ENCODE measurements around the gene TMTC1.

TMTC1 gene

DNA sequence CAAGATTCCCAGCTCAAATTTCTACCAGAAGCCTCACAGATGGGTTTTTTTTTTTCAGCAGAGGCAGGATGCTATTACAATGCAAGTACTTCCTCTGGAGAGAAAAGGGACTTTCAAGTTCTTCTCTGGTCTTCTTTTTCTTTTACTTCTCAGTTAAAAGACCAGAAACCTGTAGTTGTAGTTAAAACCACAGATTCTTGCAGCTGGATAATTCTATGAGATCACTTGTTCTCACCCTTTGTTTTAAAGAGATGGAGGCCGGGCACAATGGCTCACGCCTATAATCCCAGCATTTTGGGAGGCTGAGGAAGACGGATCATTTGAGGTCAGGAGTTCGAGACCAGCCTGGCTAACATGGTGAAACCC, 238.7 kb downstream of the TMTC1 start:
- TF ChIP-seq, protein P1, sequence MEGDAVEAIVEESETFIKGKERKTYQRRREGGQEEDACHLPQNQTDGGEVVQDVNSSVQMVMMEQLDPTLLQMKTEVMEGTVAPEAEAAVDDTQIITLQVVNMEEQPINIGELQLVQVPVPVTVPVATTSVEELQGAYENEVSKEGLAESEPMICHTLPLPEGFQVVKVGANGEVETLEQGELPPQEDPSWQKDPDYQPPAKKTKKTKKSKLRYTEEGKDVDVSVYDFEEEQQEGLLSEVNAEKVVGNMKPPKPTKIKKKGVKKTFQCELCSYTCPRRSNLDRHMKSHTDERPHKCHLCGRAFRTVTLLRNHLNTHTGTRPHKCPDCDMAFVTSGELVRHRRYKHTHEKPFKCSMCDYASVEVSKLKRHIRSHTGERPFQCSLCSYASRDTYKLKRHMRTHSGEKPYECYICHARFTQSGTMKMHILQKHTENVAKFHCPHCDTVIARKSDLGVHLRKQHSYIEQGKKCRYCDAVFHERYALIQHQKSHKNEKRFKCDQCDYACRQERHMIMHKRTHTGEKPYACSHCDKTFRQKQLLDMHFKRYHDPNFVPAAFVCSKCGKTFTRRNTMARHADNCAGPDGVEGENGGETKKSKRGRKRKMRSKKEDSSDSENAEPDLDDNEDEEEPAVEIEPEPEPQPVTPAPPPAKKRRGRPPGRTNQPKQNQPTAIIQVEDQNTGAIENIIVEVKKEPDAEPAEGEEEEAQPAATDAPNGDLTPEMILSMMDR (conservative IDR thresholded peaks at IDR 0.05; ENCODE audit: low read depth, low read length), result no peak
- no peak overlapping the region for H3K4me3 ChIP-seq (ENCODE audit: low read depth, low read length)
- no peak for DNase-seq (ENCODE audit: low read depth)

DNA sequence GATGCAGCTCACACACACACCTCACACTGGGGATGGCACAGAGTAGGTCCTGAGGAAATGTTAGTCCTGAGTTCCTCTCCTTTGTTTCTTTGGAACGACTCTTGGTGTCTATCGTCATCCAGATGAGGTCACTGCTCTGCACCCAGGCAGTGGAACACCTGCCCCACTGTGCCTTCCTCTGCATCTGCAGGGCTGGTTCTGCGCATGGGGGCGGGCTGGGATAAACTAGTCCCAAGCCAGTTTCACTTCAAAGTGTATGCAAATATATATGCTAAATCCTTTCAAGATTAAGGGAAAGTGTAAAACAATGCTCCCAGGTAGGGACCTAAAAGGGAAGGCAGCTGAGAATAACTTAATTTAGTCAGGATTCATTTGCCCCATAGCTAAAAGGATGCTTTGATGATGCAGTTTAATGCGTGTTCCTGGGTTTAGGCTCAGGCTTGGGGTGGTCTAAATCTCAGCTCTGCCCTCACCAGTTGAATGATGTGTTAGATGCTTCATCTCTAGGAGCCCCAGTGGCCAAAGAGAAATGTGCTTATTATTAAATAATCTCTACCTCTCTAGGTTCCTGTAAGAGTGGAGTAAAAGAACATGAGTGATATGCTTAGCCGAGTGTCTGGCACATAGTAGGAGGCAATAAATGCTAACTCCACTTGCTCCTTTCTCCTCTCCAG, 239.2 kb downstream of the TMTC1 start:
- no peak overlapping the region for H3K4me3 ChIP-seq (ENCODE audit: low read depth, low read length)
- DNase-seq (ENCODE audit: low read depth), result no peak
- TF ChIP-seq, protein P1 (conservative IDR thresholded peaks at IDR 0.05; ENCODE audit: low read depth, low read length), result no peak

DNA sequence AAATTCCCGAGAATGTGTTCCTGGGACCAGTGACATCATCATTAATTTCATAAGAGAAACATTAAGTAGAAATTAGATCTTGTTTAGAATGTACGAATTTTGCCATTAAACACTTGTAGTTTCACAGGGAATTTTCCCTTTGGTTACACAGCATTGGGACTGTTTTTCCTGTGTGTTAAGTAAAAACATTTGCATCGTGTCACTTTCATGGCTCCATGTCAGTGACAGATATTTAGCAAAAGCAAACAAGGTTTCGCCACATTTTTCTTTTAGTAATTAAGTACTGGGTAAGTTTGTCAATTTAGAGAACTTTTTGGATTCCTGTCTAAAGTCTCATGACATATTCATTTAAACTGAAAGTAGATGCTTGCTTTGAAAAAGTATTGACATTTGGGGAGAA, 240.7 kb downstream of the TMTC1 start:
- H3K4me3 ChIP-seq (ENCODE audit: low read depth, low read length), result no peak overlapping the region
- DNase-seq (ENCODE audit: low read depth), result no peak
- TF ChIP-seq, protein P1 (conservative IDR thresholded peaks at IDR 0.05; ENCODE audit: low read depth, low read length), result no peak

DNA sequence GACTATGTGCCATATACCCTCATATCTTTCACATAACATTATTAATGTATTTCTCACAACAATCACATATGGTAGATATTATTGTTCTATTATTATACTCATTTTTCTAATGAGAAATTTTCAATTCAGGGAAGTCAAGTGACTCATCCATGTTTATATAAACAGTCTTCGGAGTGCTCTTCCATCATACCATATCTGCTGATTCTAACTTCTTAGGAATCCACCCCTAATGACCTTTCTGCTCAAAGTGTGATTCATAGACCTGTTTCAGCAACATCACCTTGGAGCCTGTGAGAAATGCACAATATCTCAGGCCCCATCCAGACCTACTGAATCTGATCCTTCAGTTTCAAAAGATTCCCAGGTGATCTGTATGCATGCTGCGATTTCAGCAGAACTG, 246.4 kb downstream of the TMTC1 start:
- DNase-seq (ENCODE audit: low read depth), result peak; percentile 66
- H3K4me3 ChIP-seq (ENCODE audit: low read depth, low read length), result no peak overlapping the region
- TF ChIP-seq, protein P1 (conservative IDR thresholded peaks at IDR 0.05; ENCODE audit: low read depth, low read length), result no peak

- DNase-seq (ENCODE audit: low read depth), result peak; percentile 85
- TF ChIP-seq, protein P1 (conservative IDR thresholded peaks at IDR 0.05; ENCODE audit: low read depth, low read length), result no peak
- no peak overlapping the region for H3K4me3 ChIP-seq (ENCODE audit: low read depth, low read length)
Measured at GRCh38 chr12:29534935-29535334, 248.8 kb downstream of the TMTC1 start.

- TF ChIP-seq, protein P1 (conservative IDR thresholded peaks at IDR 0.05; ENCODE audit: low read depth, low read length), result no peak
- DNase-seq (ENCODE audit: low read depth), result no peak
- no peak overlapping the region for H3K4me3 ChIP-seq (ENCODE audit: low read depth, low read length)
Measured at GRCh38 chr12:29533815-29534489, 249.8 kb downstream of the TMTC1 start.

DNA sequence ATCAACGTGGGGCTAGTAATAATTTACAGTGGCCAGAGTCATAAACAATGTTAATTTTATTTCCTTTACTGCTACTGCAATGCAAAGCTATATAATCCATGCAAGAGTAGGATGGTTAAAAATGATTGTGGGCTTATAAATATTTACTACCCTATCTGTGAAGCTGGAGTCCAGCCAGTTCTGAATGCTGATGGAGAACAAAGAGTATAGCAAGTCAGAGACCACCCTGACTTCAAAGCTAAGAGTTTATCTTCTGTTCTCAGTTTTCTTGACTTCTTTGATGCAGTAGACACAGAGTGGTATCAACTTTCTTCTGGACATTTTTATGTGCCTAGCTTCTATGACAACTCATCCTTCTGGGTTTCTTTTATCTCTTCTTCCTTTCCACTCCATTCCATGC, 252.3 kb downstream of the TMTC1 start:
- no peak for DNase-seq (ENCODE audit: low read depth)
- TF ChIP-seq, protein P1 (conservative IDR thresholded peaks at IDR 0.05; ENCODE audit: low read depth, low read length), result no peak
- no peak overlapping the region for H3K4me3 ChIP-seq (ENCODE audit: low read depth, low read length)
